GM18868 (cell line): ENCODE data around the gene TTLL3.
A peak's percentile ranks its signal among the peaks of the same experiment; 100 is the strongest.
"Not testable (repeated sequence)": the region's sequence is repeated elsewhere in the genome, so short reads cannot be mapped to it uniquely, and the experiment has no call there.

Experiments used
- ATAC-seq: cut with Tn5 transposase; IDR thresholded peaks from one replicate; pipeline ENCODE4 v1.9.1; 2021; ENCODE audit warnings: mild to moderate bottlenecking, moderate library complexity; ENCODE audit not compliant: unreplicated experiment

Gene TTLL3

DNA sequence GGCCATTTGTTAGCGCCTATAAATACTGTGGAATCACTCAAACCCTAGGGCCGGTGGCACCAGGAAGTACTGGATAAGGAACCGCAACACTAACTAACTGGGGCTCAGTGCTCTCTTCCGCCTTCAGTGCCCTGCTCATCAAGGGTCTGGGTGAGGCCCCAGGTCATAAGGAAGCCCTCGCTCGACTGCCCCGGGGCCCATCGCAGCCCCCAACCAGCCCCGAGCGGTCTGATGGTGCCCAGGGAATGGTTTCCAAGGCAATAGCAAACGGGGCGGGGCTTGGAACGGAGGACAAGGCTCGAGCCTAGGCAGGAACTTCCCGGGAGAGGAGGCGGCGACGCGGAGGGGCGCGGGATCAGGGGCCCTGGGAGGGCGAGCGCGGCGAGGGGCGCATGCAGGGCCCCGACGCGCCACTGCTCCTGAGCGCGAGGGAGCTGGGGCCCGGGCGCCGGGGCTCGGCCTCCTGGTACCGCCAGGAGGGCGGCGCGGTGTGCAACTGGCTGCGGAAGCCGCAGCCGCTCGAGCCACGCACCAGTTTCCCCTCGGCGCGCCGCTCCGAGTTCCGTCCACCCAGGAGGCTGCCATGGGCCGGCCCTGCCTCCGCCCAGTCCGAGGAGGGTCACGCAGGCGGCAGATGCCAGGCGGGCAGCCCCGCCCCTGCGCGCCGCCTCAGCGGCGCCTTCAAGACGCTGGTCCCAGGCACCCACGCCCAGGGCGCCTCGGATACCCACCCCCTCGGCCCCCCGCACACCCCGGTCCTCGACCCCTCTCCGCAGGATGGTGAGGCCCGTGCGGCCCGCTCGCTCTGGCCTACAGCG is at the start of gene TTLL3:
Gene TTLL3, plus strand, starts transcription at position 648 of the 818 bp plus-strand sequence. CDS start 400 bp downstream, outside the sequence.
- peak; percentile 43 for ATAC-seq

DNA sequence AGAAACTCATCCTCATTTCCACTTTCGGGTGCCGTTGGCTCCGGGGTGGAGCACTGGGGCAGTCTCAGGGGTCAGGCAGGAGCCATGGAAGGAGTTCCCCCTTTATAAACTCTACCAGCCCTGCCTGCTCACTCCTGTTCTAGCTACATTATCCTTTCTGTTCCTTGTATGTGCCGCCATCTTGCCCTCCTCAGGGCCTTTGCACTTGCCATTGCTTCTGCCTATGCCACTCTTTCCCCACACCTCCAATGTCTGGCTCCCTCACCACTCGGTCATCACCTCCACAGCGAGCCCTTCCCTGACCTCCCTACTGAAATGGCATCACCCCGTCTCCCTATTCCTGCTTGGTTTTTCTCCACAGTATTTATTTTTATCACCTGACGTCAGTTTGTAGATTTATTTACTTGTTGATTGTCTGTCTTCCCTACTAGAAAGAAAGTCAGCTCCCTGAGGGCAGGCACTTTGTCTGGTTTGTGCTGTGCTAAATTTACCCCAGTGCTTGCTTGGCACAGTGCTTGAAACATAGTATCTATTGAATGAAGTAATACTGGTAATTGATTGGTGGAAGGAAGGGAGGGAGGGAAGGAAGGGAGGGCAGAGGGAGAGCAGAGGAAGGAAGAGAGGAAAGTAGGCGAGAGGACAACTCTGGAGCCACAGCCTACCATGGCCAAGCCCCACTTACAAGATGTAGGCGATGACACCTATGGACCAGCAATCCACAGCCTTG is 49.1 kb upstream of the TTLL3 start:
- no peak for ATAC-seq

DNA sequence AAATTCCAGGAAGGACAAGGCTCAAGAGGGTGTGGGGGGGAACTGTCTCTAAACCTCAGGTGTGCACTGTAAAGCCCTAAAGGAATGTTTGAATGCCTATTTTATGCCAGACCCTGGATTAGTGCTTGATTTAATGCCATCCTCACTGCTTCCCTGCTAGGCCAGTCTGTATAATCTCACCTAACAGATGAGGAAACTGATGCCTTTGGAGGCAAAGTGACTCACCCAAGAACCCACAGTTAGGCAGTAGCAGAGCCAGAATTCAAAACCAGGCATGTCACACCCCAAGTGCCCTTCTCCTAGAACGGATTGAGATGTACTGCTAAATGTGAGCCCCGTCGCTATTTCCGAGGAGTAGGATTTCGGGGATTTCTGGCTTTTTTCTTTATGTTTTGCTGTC is 48.1 kb upstream of the TTLL3 start:
- no peak for ATAC-seq

- ATAC-seq: no peak
Observed at GRCh38 chr3:9762871-9763270, 47.2 kb upstream of the TTLL3 start.

GRCh38 chr3:9765865-9766264 is 44.2 kb upstream of the TTLL3 start:
- no peak for ATAC-seq

DNA sequence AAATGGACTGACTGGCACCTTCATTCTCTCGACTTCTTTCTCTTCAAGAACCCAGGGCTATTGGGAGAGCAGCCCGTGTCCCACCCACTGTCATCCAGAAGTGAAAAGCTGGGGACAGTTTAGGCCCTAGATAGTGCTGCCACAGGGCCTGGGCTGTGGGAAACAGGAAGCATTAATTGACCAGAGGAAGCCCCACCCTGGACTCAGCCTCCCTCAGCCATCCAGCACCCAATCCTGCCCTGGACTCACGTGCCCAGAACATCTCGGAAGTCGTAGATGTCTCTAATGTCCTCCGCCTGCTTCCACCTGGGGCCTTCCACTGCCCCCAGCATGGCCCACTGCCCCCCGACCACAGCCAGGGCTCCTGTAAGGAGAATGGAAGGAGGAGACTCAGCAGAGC is 42.6 kb upstream of the TTLL3 start:
- ATAC-seq: no peak

GRCh38 chr3:9768141-9768775 is 41.8 kb upstream of the TTLL3 start:
- ATAC-seq: no peak

DNA sequence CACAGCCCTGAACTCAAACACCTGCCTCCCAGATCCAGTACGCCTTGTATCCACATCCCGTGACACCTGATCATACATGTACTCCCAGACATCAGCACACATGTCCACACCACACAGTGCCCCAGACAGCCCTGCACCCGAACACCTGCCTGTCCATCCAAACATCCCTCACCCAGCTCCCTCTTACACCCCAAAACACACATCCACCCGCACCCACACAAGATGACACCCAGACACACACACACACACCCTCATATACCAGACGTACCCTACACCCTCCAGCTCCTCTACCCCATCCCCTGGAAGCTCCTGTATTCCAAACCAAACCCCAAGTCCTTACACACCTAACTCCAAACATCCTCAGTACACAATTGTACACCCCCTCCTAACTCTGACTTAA is 41.0 kb upstream of the TTLL3 start:
- ATAC-seq: no peak

- peak; percentile 92 for ATAC-seq
Observed at GRCh38 chr3:9769426-9770275, 40.4 kb upstream of the TTLL3 start, which contains the start of gene CAMK1. CAMK1 (minus strand) TSS chr3:9769947; CDS start chr3:9767749, 2,198 bp downstream.

DNA sequence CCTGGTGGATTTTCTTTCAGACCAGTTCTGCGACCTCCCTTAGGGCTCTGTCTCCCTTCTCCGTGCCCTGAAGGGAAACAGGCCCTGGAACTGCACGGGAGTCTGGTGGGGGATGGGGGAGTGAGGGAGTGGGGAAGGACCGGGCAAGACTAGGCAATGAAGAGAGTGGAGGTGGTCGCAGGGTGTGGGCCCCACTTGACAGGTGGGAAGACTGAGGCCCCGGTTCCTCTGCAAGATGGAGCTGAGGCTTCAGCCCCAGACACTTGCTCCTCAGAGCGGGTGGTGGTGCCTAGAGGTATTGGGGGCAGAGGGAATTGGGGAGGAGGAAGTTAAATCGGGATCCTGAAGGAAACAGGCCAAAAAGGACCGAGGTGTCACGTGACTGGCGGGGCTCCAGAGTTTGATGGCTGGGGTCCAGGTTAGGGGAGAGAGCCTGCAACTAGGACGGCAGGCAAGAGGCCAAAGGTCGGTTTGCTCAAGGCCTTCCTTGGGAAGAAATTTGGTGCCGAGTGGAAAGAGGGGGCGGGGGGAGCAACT is 39.7 kb upstream of the TTLL3 start:
- no peak for ATAC-seq

DNA sequence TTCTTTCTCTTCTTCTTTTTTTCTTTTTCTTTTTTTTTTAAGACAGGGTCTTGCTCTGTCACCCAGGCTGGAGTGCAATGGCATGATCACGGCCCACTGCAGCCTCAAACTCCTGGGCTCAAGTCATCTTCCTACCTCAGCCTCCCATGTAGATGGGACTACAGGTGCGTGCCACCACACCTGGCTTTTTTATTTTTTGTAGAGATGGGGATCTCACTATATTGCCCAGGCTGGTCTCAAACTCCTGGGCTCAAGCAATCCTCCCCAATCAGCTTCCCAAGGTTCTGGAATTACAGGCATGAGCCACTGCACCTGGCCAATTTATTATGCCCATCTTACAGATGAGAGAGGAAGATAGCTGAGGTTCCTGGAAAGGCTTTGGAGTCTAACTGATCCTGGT is 39.1 kb upstream of the TTLL3 start:
- not testable (repeated sequence) for ATAC-seq

GRCh38 chr3:9776896-9777693 is 33.0 kb upstream of the TTLL3 start:
- ATAC-seq: no peak

- no peak for ATAC-seq
Observed at GRCh38 chr3:9777694-9778021, 32.4 kb upstream of the TTLL3 start.

DNA sequence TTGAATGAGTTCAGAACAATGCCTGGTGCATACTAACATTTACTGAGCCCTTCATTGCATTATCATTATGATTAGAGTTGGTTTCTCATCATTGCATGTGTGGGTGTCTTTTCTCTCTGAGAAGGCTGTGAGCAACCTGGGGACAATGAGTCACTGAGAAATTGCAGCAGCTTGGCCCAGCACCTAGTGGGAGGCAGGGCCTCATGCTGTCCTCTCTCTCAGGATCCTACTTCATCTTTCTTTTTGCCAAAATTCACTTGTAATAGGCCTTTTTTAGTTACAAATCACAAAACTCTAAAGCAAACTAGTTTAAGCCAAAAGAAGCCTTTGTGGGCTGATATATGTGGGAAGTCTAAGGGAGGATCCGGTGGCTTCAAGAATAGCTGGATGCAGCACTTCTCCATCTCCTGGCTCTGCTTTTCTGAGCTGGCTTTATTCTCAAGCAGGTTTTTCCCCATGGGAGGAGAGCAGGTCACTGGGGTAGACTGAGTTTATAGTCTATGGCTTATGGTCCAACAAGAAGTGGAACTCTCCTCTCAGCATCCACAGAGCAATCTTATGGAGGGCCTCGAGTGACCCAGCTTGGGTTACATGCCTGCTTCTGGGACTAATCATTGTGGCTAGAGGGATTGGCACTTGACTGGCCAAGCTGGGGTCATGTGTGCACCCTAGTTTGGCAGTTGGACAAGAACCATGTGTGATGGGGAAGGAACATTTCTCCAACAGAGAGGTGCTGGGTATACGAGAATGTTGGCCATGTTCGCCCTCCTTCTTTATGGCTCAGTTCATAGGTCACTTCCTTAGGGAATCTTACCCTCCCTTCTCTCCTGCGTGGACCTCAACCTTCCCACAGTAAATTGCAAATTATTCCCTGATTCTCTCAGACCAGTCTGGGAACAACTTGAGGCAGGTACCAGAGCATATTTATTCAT is 31.7 kb upstream of the TTLL3 start:
- no peak for ATAC-seq

DNA sequence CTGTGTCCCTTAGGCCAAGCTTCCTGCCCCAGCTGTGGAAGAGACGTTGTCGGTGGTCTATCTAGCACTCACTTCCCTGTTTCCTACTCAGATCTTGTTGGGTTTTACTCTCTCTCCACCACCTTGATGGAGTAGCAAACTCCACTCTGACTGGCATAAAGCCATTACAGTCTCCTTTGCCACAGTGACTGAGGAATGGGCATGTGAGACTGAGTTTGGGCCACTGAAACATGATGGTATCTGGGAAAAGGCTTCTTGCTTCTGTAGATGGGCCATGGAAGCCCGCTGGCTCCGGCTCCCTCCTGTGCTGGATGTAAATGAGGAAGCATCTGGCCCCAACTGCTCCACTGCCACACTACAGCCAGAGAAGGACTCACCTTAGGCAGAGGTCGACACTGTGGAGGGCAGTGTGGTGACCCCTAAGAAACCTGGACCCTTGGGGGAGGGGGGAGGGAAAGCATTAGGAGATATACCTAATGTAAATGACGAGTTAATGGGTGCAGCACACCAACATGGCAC is 30.9 kb upstream of the TTLL3 start:
- no peak for ATAC-seq

DNA sequence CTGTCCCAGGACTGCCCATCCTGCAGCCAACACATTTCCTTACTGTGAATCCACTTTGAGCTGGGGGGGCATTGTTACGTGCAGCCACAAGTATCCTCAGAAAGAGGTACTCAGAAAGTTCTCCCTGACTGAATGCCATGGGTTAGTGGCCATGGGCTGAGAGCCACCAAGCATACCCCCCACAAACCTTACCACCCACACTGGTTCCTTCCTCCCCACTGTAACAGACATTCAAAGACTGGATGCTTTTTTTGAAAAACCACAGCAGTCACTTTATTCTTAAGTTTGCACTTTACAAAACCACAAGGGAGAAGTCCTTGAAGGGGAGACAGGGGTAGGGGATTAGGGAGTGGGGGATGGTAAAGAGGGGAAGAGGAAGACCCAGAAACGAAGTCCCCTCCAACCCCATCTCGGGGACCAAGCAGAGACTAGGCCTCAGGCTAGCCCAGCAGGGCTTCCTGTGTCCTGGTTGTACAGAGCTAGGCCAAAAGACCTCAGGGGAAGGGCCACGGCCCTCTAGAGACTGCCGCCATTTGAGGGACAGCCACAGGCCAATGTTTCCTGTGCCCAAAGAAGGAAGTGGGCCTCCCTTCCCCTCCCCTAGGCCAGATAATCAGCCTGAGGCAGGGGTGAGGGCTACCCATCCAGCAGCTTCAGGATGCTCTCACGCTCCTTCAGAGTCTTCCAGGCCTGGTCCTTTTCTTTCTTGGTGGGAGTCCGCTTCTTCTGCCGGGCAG is 30.2 kb upstream of the TTLL3 start:
- peak; percentile 56 for ATAC-seq

GRCh38 chr3:9780458-9780812 is 29.6 kb upstream of the TTLL3 start:
- peak; percentile 2 for ATAC-seq

DNA sequence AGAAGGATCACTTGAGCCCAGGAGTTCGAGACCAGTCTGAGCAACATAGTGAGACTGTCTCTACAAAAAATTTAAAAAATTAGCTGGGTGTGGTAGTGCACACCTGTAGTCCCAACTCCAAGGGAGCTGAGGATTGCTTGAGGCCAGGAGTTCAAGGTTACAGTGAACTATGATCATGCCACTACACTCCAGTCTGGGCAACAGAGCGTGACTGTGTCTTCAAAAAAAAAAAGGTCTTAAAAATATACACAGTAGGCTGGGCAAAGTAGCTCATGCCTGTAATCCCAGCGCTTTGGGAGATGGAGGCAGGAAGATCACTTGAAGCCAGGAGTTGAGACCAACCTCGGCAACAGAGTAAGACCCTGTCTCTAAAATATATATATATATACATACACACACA is 29.2 kb upstream of the TTLL3 start:
- no peak for ATAC-seq
